Thyroid gland (tissue), 4 donors: ENCODE results near the gene RREB1. TPM values are rescaled to one million over a fixed set of nuclear protein-coding genes. Genes with fewer than 3 reads are reported as not detected.

Experiments used
- DNase-seq, 2 donors: peaks; one replicate each; pipeline ENCODE4 v3.0.0-alpha.2; 2019
- H3K27ac ChIP-seq, 3 donors: fragments of 200-600 bp; sonication (generic); 1 replicate in 2 of 3; 2 replicates in 1 of 3; pipeline ENCODE4 v1.5.1; 2016 to 2019; ENCODE audit warnings: mild to moderate bottlenecking in 1 of 3, moderate library complexity in 1 of 3
- H3K27me3 ChIP-seq: fragments of 200-600 bp; sonication (generic); one replicate; pipeline ENCODE4 v1.5.1; 2019
- H3K36me3 ChIP-seq, 2 donors: fragments of 200-600 bp; sonication (generic); one replicate each; pipeline ENCODE4 v1.5.1; 2016 to 2019
- H3K4me1 ChIP-seq, 2 donors: fragments of 200-600 bp; sonication (generic); one replicate each; pipeline ENCODE4 v1.5.1; 2017 to 2019
- H3K4me3 ChIP-seq, 3 donors: fragments of 200-600 bp; sonication (generic); replicated peaks in 1 of 3; 1 replicate in 2 of 3; 2 replicates in 1 of 3; pipeline ENCODE4 v1.5.1; 2016; ENCODE audit warnings: mild to moderate bottlenecking in 1 of 3
- H3K9me3 ChIP-seq: fragments of 200-600 bp; sonication (generic); one replicate; pipeline ENCODE4 v1.5.1; 2017
- POLR2A ChIP-seq, 2 donors: fragments of 450-650 bp; IDR thresholded peaks; one replicate each; pipeline ENCODE4 v1.6.1; 2017; ENCODE audit warnings: antibody characterized with exemption in 2 of 2, mild to moderate bottlenecking in 2 of 2, moderate library complexity in 1 of 2
- WGBS, 2 donors: methylation state at CpG; one replicate each; pipeline ENCODE4 v1.1.5; 2017; 5-methylcytosine and 5-hydroxymethylcytosine counted together
- intact Hi-C: fragments of 100-400 bp; cut with DNase I; formaldehyde crosslinking; loops from one replicate; pipeline ENCODE4 v1.15.1; 2023
- total RNA-seq, 4 donors: library from RNA; depleted of rRNA; stranded (reverse); fragments of >200 nt; gene quantifications; one replicate each; pipeline ENCODE4 v1.2.3, GENCODE V29; 2016
- TF ChIP-seq, protein P1 (sequence below), 6 experiments: fragments of 200-600 bp in 3 of 6; fragments of 450-650 bp in 3 of 6; sonication (generic) in 3 of 6; IDR thresholded peaks; one replicate each; pipeline ENCODE4 v1.5.1; 2016 to 2019; ENCODE audit warnings: antibody characterized with exemption in 6 of 6, mild to moderate bottlenecking in 2 of 6, inconsistent platforms in 1 of 6, moderate library complexity in 1 of 6

Gene RREB1
- total RNA-seq, 4 donors from 2014 or later, result 48.0 to 91.3 (median 57.1) TPM

DNA sequence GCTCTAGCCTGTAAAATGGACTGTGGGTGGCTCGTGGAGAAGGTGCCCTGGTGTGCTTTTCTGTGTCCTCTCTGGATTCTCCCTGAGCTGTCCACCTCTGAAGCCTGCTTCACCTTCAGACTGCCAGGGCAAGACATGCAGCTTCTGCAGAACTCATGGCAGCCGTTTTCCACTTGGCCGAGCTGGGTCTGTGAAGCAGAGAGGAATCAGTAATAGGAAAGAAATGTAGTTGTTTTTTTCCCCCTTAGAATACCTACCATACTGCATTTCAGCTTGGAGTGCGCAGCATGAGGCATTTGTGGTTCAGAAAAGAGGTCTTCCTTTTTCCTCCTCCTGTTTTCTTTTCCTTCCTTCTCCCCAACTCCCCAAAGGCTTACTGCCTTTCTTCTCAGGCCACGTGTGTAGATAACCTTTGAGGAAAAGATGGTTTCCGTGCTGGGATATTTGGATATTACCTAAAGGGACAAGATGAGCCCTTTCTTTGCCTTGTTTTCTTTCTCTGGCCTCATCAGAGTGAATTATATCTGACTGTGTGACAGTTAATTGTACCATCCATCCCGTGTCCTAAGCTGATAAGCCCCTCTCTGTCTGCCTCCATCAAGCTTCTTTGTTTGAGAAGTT is 39.4 kb downstream of the RREB1 start:
- intact Hi-C loops, result no loop called here
- H3K27me3 ChIP-seq, result no peaks in the 10 kb centered on the region
- DNase-seq, result peak; percentile 80 to 85
- TF ChIP-seq, protein P1, sequence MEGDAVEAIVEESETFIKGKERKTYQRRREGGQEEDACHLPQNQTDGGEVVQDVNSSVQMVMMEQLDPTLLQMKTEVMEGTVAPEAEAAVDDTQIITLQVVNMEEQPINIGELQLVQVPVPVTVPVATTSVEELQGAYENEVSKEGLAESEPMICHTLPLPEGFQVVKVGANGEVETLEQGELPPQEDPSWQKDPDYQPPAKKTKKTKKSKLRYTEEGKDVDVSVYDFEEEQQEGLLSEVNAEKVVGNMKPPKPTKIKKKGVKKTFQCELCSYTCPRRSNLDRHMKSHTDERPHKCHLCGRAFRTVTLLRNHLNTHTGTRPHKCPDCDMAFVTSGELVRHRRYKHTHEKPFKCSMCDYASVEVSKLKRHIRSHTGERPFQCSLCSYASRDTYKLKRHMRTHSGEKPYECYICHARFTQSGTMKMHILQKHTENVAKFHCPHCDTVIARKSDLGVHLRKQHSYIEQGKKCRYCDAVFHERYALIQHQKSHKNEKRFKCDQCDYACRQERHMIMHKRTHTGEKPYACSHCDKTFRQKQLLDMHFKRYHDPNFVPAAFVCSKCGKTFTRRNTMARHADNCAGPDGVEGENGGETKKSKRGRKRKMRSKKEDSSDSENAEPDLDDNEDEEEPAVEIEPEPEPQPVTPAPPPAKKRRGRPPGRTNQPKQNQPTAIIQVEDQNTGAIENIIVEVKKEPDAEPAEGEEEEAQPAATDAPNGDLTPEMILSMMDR (IDR thresholded peaks at IDR 0.05), result no peak
- TF ChIP-seq POLR2A (IDR thresholded peaks at IDR 0.05), result peak in 1 of 2 donors; percentile 36
- H3K4me1 ChIP-seq, result peaks cover 55 to 78% of the 10 kb centered on the region in 2 donors
- H3K27ac ChIP-seq, result peak overlapping the region; percentile 81 to 95 (median 89)
- 31 to 36% methylated on average over 6 to 7 of the region's 7 CpGs for WGBS, 2 donors
- no peaks in the 10 kb centered on the region for H3K9me3 ChIP-seq
- H3K4me3 ChIP-seq, result no peak overlapping the region
- H3K36me3 ChIP-seq, result no peaks in the 10 kb centered on the region

DNA sequence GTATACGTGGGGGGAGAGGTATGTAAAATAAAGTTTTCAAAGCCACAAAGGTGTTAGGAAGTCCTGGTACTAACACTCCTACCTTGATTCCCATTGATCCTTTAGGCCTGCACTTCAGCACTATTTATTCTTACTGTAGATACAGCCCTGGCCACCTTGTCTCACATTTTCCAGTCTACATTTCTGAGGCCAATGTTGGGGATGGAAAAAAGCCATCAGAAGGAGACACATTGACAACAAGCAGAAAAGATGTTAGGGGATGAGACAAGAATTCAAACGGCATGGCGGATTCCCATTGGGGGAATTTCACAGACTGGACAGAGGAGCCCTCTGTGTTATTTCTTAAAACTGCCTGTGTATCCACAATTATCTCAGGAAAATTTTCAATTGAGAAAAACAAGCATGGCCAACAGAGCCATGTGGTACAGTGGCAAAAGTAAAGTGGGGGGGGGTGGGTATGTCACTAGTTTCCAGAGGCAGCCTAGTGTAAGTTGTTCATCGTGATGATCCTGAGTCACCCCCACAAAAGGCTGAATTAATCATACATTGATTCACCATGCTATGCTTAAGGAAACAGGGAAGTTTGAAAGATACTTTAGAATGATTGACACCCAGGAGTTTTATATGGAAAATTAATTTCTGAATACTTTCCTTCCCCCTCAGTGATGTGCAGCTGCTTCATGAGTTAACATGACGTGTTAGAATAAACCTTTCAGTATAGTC is 40.5 kb downstream of the RREB1 start:
- 85 to 88% methylated on average over 5 of the region's 5 CpGs for WGBS, 2 donors
- H3K36me3 ChIP-seq, result no peaks in the 10 kb centered on the region
- intact Hi-C loops, result no loop called here

DNA sequence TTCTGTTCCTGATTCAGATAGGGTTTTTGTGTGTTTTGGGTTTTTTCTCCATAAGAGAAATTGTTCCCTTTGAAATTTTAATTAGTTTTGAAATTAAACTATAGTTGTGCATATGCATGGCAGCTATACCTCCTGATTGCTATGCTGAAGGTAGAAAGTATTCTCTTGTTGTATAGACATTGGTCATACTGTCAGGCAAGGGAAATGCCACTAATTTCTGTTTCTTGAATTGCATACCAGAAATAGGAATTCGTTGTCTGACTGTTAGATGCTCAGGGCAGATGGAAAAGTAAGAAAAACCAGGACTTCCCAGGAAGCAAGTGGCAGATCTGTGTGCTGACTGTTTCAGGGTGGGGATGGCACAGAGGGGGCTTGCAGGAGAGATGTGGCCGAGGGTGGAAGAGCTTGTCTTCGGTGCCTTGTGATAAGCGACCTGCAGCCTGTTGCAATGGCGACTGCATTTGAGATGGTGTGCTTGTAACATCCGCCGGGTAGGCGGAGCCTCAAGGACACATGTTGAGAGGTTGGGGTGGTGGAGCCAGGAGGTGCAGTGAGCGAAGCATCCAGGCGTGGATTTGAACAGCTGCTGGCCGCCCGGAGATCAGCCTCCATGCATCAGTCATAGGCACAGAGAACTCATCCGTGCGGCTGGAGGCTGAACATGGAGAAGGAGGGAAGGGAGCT is 42.8 kb downstream of the RREB1 start:
- Histone ChIP-seq H3K4me3 (no peak overlapping the region), H3K27me3 (no peaks in the 10 kb centered on the region), H3K9me3 (no peaks in the 10 kb centered on the region), H3K4me1 (peaks cover 68 to 86% of the 10 kb centered on the region in 2 donors), H3K36me3 (no peaks in the 10 kb centered on the region), H3K27ac (peak overlapping the region in 2 of 3 donors; percentile 86 to 90)
- WGBS, 2 donors, result 36 to 51% methylated on average over 14 of the region's 14 CpGs
- intact Hi-C loops, result no loop called here
- DNase-seq, result peak; percentile 66 to 77
- TF ChIP-seq, protein P1 (IDR thresholded peaks at IDR 0.05), result no peak
- peak in 1 of 2 donors; percentile 10 for TF ChIP-seq POLR2A (IDR thresholded peaks at IDR 0.05)

More for the DNA sequence above, 40.5 kb downstream of the RREB1 start:
- Histone ChIP-seq H3K4me1 (peaks cover 62 to 78% of the 10 kb centered on the region in 2 donors), H3K4me3 (no peak overlapping the region), H3K9me3 (no peaks in the 10 kb centered on the region), H3K27ac (peak overlapping the region in 2 of 3 donors; percentile 81 to 89), H3K27me3 (no peaks in the 10 kb centered on the region)
- DNase-seq, result no peak
- no peak for TF ChIP-seq POLR2A (IDR thresholded peaks at IDR 0.05)
- TF ChIP-seq, protein P1 (IDR thresholded peaks at IDR 0.05), result no peak

DNA sequence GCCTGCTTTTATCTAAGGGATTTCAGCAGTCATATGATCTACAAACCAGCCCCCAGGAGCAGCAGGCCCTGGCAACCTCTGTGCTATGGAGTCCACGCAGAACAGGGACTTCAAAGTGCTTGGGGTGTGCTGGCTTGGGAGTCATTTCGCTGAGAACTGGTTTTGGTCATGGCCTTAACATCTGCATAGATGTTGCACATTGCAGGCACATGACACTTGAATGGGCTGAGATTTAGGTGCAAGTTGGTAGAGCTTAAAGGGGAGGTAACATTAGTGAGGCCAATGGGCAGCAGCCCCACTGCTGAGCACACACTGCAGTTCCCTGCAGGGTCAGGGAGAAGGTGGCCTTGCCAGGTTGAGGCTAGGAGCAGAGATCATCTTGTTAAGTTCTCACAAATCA is 43.6 kb downstream of the RREB1 start:
- Histone ChIP-seq H3K27ac (peak overlapping the region; percentile 53 to 90 (median 86)), H3K9me3 (no peaks in the 10 kb centered on the region), H3K36me3 (no peaks in the 10 kb centered on the region), H3K4me3 (no peak overlapping the region), H3K27me3 (no peaks in the 10 kb centered on the region), H3K4me1 (peaks cover 68 to 86% of the 10 kb centered on the region in 2 donors)
- WGBS, 2 donors, result 78 to 79% methylated on average over 1 to 2 of the region's 2 CpGs
- TF ChIP-seq, protein P1 (IDR thresholded peaks at IDR 0.05), result no peak
- TF ChIP-seq POLR2A (IDR thresholded peaks at IDR 0.05), result no peak
- intact Hi-C loops, result no loop called here
- no peak for DNase-seq
